Endothelial cell (in vitro differentiated cells): Measurements from ENCODE around the gene MAP2K5. TPM values are rescaled to one million over a fixed set of nuclear protein-coding genes. Genes with fewer than 3 reads are reported as not detected.

Source experiments
- DNase-seq: peaks from one replicate; pipeline ENCODE4 v3.0.0; 2021; ENCODE audit warnings: low spot score
- H3K27ac Mint-ChIP-seq: one replicate; pipeline ENCODE4 v1.8.0; 2021; ENCODE audit warnings: mixed read lengths, inconsistent platforms; ENCODE audit not compliant: unreplicated experiment
- H3K27me3 Mint-ChIP-seq: one replicate; pipeline ENCODE4 v1.8.0; 2021; ENCODE audit warnings: mild to moderate bottlenecking, moderate library complexity, mixed read lengths, inconsistent platforms; ENCODE audit not compliant: unreplicated experiment
- H3K36me3 Mint-ChIP-seq: one replicate; pipeline ENCODE4 v1.8.0; 2021; ENCODE audit warnings: mild to moderate bottlenecking, low read depth, mixed read lengths, inconsistent platforms; ENCODE audit not compliant: unreplicated experiment
- H3K4me1 Mint-ChIP-seq: one replicate; pipeline ENCODE4 v1.8.0; 2021; ENCODE audit warnings: mild to moderate bottlenecking, mixed read lengths, inconsistent platforms; ENCODE audit not compliant: unreplicated experiment
- H3K4me3 Mint-ChIP-seq: one replicate; pipeline ENCODE4 v1.8.0; 2021; ENCODE audit warnings: mild to moderate bottlenecking, mixed read lengths, inconsistent platforms; ENCODE audit not compliant: unreplicated experiment
- H3K9me3 Mint-ChIP-seq: one replicate; pipeline ENCODE4 v1.8.0; 2021; ENCODE audit warnings: mixed read lengths, inconsistent platforms; ENCODE audit not compliant: unreplicated experiment
- total RNA-seq: library from RNA; stranded (reverse); fragmentation: NEBNext Ultra II Directional; extraction: Animal tissue kit (Norgen Biotek cat#: 25700); gene quantifications from one replicate; pipeline ENCODE4 v1.2.1, GENCODE V29; 2021; ENCODE audit not compliant: unreplicated experiment
- TF ChIP-seq, protein P1 (sequence below): fragments of 200-600 bp; sonication (generic); IDR thresholded peaks from one replicate; pipeline ENCODE4 v1.5.0; 2021; ENCODE audit warnings: antibody characterized with exemption; ENCODE audit not compliant: unreplicated experiment

Gene MAP2K5
- total RNA-seq, 1 donor from 2014 or later: 22.2 TPM

DNA sequence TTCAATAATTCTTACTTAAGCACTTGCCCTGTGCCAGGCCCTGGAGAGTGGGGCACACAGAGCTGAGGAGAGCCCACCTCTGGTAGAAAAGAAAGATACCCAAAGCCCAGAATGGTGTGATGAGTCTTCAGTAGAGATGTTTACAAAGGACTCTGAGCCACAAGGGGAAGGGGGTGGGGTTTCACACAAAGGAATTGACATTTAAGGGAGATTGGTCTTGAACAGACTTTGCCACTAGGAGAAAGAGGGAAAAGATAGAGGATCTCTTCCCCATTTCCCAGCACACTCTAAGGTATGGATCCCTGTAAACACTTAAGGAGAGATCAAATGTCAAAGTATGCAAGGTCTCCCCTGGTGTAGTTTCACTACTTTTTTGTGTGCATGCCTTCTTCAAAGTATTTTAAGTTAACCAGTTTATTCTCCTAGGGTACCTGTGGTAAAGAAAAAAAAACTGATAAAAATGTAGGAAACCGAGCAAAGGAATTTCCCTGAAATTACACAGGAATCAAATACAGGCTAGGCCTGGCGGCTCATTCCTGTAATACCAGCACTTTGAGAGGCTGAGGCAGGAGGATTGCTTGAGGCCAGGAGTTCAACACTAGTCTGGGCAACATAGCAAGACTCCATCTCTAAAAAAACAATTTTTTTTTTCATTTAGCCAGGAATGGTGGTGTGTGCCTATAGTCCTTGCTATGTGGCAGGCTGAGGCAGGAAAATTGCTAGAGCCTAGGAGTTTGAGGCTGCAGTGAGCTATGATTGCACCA lies 165.2 kb downstream of the MAP2K5 start:
- Mint-ChIP-seq H3K27ac (no peak overlapping the region), H3K9me3 (no peaks in the 10 kb centered on the region), H3K4me3 (no peak overlapping the region), H3K27me3 (peaks cover 1% of the 10 kb centered on the region), H3K4me1 (peaks cover 2% of the 10 kb centered on the region), H3K36me3 (peaks cover 5% of the 10 kb centered on the region)
- no peak for DNase-seq
- TF ChIP-seq, protein P1, sequence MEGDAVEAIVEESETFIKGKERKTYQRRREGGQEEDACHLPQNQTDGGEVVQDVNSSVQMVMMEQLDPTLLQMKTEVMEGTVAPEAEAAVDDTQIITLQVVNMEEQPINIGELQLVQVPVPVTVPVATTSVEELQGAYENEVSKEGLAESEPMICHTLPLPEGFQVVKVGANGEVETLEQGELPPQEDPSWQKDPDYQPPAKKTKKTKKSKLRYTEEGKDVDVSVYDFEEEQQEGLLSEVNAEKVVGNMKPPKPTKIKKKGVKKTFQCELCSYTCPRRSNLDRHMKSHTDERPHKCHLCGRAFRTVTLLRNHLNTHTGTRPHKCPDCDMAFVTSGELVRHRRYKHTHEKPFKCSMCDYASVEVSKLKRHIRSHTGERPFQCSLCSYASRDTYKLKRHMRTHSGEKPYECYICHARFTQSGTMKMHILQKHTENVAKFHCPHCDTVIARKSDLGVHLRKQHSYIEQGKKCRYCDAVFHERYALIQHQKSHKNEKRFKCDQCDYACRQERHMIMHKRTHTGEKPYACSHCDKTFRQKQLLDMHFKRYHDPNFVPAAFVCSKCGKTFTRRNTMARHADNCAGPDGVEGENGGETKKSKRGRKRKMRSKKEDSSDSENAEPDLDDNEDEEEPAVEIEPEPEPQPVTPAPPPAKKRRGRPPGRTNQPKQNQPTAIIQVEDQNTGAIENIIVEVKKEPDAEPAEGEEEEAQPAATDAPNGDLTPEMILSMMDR: no peak

DNA sequence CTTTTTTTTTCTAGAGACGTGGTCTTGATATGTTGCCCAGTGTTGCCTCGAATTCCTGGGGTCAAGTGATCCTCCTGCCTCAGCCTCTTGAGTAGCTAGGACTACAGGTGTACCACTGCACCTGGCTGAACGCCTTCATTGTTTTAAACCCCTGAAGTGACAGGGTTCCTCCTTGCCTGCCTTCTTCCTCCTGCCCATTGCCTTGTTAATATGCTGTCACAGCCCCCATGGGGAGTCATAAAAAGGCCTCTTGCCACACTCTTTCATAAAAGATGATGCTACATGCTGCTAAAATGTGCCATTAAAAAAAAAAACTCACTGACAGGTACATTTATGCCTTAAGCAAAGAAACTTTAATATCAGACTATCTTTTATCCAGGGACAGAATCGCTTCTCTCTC lies 166.0 kb downstream of the MAP2K5 start:
- TF ChIP-seq, protein P1: no peak
- no peaks in the 10 kb centered on the region for H3K9me3 Mint-ChIP-seq
- H3K27ac Mint-ChIP-seq: no peak overlapping the region
- H3K4me1 Mint-ChIP-seq: peaks cover 2% of the 10 kb centered on the region
- no peak overlapping the region for H3K4me3 Mint-ChIP-seq
- H3K36me3 Mint-ChIP-seq: peaks cover 5% of the 10 kb centered on the region
- DNase-seq: no peak
- peaks cover 1% of the 10 kb centered on the region for H3K27me3 Mint-ChIP-seq

DNA sequence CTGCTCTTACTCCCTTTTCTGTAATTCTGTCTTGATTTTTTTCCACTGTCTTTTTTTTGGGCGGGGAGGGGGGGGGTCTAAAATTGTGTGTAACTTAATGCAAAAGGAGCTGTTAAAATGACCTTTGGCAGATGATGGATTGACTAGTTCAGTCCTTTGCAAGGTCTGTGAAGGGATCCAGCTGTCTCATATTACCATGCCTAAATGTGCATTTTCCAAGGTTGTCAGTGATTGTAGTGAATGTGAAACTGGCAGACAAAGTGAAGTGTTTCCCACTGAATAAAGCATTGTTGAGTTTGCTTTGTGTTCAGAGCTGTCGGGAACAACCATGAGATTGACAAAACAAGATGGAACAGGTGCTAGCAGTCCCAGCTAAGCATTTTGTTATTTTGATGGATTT lies 172.7 kb downstream of the MAP2K5 start:
- H3K27me3 Mint-ChIP-seq: no peaks in the 10 kb centered on the region

DNA sequence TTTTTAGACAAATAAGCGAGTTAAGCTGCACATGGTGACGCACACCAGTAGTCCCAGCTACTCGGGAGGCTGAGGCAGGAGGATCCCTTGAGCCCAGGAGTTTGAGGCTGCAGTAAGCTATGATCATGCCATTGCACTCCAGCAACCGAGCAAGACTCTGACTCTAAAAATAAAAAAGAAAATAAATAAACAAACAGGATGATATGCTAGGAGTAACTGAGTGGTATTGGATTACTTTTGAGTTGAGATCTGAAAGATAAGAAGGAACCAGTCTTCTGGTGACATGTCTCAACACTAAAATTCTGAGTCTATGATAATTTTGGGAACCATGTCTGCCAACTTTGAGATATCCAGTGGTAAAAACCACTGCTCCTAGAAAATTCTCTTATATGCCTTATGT lies 173.7 kb downstream of the MAP2K5 start:
- H3K4me1 Mint-ChIP-seq: no peaks in the 10 kb centered on the region
- no peaks in the 10 kb centered on the region for H3K9me3 Mint-ChIP-seq
- no peaks in the 10 kb centered on the region for H3K36me3 Mint-ChIP-seq
- DNase-seq: no peak
- TF ChIP-seq, protein P1: no peak
- no peak overlapping the region for H3K4me3 Mint-ChIP-seq
- H3K27ac Mint-ChIP-seq: no peak overlapping the region
- no peaks in the 10 kb centered on the region for H3K27me3 Mint-ChIP-seq

More for the DNA sequence above, 172.7 kb downstream of the MAP2K5 start:
- H3K4me3 Mint-ChIP-seq: no peak overlapping the region
- H3K9me3 Mint-ChIP-seq: no peaks in the 10 kb centered on the region
- no peak overlapping the region for H3K27ac Mint-ChIP-seq
- TF ChIP-seq, protein P1: no peak
- H3K36me3 Mint-ChIP-seq: no peaks in the 10 kb centered on the region
- no peak for DNase-seq
- no peaks in the 10 kb centered on the region for H3K4me1 Mint-ChIP-seq

DNA sequence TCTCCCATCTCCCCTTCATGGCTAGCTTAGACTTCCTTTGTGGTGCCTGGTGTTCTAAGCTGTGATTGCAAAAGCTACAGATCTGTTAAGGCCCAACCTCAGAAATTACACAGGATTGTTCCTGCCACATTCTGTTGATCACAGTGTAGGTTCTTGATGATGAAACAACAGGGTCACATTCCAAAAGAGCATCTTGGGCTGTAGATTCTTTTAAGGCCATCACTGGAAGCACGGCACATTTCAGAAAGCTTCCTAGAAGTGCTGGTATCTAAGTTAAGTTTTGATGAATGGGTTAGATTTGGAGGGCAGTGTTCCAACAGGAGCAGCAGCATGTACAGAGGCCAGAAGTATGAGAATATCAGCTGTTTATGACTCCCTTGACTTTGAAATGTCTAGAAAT lies 175.3 kb downstream of the MAP2K5 start:
- Mint-ChIP-seq H3K4me3 (no peak overlapping the region), H3K9me3 (no peaks in the 10 kb centered on the region), H3K4me1 (no peaks in the 10 kb centered on the region), H3K27ac (no peak overlapping the region), H3K27me3 (no peaks in the 10 kb centered on the region), H3K36me3 (no peaks in the 10 kb centered on the region)
- TF ChIP-seq, protein P1: no peak
- no peak for DNase-seq
